ENCODE data around the gene SPINK13. TPM values are rescaled to one million over a fixed set of nuclear protein-coding genes. Genes with fewer than 3 reads are reported as not detected.
A peak's percentile ranks its signal among the peaks of the same experiment; 100 is the strongest.
"Not testable (repeated sequence)": the region's sequence is repeated elsewhere in the genome, so short reads cannot be mapped to it uniquely, and the experiment has no call there.

SPINK13 gene
- not detected for total RNA-seq

DNA sequence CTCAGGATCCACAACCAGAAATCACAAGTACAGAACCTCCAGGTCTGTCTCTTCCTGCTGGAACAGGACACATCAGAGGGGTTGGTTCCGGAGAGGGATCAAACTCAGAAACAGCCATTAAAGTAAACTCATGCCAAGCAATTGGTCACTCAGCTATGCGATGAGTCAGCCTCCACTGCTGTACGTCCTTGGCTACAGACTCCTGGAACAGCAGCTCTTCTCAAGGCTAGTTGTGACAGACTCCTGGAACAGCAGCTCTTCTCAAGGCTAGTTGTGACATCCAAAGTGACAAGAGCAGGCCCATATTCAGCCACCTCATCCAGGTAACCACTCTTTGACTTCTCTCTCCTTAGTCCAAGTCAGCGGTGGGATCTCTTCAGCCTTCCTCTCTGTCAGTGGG, at the start of gene SPINK13:
Gene SPINK13 (plus strand): TSS at position 229 of the 400 bp plus-strand sequence. CDS start 1,279 bp downstream, outside the sequence.
- DNase-seq (ENCODE audit: low read depth in 2 of 3, low spot score in 2 of 3): no peak

DNA sequence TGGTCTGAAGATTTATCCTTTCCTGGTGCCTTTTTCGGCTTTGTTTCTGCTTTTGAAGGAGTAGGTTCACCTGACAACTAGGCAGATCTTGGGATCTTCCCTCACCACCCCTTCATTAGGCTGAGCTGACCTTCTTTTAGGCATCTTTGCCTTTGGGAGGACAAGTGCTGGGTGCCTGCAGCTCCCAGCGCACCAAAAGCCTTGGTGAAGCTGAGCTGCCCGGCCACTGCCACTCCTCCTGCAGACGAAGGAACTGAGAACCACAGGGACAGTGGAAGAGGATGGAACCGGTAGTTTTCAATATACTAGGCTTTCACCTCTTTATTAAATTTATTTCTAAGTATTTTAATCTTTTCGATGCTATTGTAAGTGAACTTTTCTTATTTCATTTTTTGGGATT, 47.1 kb upstream of the SPINK13 start:
- DNase-seq (ENCODE audit: low read depth in 2 of 3, low spot score in 2 of 3): no peak

DNA sequence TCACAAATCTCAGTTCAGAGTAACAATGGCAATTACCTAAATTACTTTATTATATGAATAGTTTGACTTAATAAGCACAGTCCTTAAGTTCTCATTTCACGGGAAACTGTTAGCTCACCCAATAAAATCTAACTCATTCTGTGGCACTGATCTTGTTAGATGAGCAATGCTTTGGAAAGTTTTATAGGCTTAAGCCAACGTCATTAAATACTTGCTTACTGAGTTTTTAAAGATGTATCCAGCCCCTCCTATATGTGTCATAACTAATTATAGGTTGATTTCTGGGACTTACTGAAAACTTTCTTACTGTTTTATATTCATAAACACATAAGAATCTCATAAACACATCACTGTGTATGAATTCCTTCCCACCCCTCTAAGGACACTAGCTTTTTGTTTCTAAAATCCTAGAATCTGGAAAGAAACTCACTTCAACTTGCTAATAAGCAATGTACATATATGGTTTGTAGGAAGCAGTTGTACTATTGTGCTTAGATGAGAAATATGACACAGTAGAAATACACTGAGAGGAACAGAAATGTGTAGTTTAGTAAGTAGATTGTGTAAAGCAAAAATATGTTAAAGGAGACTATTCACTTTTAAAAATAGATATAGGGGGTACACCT, 44.4 kb upstream of the SPINK13 start:
- DNase-seq (ENCODE audit: low read depth in 2 of 3, low spot score in 2 of 3): no peak

GRCh38 chr5:148228392-148228984, 40.1 kb upstream of the SPINK13 start:
- DNase-seq (ENCODE audit: low read depth in 2 of 3, low spot score in 2 of 3): no peak

- no peak for DNase-seq (ENCODE audit: low read depth in 2 of 3, low spot score in 2 of 3)
Observed at GRCh38 chr5:148229840-148230239, 38.8 kb upstream of the SPINK13 start.

DNA sequence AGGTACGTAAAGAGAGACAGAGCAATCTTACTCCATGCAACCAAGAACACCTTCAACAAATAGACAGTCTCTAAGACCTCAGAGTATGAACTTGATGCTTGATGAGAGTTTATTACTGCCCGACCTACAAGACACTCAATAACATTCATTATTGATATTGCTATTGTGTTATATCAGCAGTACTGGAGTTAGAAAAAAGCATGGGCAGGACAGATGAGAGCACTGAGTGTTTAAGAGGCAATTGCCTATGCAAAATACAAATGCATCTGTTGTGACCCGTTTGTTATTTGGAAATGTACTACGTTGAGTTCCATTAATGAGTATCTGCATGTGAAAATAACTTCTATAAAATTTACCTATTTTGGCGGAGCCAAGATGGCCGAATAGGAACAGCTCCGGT, 38.4 kb upstream of the SPINK13 start:
- no peak for DNase-seq (ENCODE audit: low read depth in 2 of 3, low spot score in 2 of 3)

DNA sequence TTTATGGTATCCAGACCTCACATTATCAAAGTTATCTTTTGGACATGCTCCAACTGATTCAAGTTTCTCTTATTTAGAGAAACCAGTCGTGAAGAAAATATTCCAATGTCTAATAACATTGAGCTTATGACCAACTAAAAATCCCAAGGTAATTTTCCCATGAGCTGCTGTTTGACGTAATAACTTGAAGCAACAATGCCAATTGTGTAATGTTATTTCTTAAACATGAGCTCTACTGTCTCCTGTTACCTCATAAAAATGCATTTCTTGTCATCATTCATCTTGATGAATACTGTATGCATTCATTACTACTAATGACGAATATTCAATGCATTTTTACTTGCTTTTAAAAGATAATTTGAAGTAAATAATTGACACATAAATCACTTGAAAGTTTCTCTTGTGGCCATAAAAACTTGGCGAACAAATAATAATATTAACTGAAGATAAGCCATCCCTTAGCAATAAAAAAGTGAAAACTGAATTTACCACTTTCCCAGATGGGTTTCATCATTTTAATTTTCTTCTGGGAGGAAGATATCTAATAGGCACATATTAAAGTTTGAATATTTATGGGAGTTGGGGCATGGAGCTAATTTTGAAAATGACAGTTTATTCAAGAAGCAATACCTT, 30.7 kb upstream of the SPINK13 start:
- no peak for DNase-seq (ENCODE audit: low read depth in 2 of 3, low spot score in 2 of 3)

GRCh38 chr5:148238418-148238794, 30.2 kb upstream of the SPINK13 start, which contains the start of gene MARCOL:
Gene MARCOL, plus strand, starts transcription at chr5:148238525. Its CDS starts 73 bp downstream, at chr5:148238598.
- no peak for DNase-seq (ENCODE audit: low read depth in 2 of 3, low spot score in 2 of 3)

DNA sequence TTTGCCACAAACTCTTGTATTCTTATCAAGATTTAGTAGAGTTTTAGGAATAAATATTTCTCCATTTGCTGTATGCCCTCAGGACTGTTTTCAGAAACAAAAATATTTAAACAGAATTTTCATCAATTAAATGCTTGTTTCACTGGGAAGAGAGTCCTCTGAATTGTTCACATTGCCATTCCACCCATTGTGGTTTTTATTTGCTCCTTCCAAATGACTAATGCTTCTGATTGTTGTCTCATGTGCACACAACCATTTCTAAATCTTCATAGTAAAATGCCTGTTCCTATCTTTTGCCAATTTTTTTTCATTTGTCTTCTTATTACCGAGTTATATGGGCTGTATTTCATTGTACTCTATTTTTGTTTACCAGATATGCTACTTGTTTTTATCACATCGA, 19.7 kb upstream of the SPINK13 start:
- no peak for DNase-seq (ENCODE audit: low read depth in 2 of 3, low spot score in 2 of 3)

GRCh38 chr5:148255456-148255855, 13.1 kb upstream of the SPINK13 start:
- DNase-seq (ENCODE audit: low read depth in 2 of 3, low spot score in 2 of 3): no peak

GRCh38 chr5:148259288-148259687, 9.3 kb upstream of the SPINK13 start:
- DNase-seq (ENCODE audit: low read depth in 2 of 3, low spot score in 2 of 3): no peak

DNA sequence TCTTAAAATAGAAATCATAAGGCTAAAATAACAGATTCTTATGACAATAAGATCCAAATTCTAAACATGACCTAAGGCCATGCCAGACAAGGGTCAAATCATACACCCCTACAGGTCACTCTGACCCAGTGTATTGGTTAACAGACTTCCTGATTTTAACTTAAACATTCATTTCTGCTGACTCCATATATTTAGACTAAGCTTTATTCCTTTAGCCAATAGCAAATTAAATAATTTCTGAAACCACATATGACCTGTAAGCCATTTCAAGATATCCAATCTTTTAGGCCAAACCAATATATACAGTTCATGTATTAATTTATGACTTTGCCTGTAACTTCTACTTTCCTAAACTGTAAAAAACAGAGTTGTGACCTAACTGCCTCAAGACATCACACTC, 7.4 kb upstream of the SPINK13 start:
- no peak for DNase-seq (ENCODE audit: low read depth in 2 of 3, low spot score in 2 of 3)

DNA sequence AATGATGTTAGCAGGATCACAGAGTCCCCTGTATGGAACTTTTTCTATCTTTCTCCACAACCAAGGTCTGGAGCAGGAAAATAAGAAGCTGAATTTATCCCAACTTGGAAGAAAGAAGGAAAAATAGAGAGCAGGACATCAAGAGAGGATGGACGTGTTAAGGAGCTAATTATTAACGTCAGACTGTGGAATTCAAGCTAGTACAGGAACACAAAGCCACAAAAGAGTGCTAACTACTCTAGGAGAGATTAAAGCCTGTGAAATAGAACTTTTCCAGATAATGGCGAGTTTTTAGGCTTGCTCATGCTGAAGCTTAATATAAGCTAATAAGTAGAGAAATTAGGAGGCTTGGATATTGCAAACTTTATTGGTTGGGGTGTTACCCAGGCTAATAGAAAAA, 632 bp upstream of the SPINK13 start:
- DNase-seq (ENCODE audit: low read depth in 2 of 3, low spot score in 2 of 3): no peak

DNA sequence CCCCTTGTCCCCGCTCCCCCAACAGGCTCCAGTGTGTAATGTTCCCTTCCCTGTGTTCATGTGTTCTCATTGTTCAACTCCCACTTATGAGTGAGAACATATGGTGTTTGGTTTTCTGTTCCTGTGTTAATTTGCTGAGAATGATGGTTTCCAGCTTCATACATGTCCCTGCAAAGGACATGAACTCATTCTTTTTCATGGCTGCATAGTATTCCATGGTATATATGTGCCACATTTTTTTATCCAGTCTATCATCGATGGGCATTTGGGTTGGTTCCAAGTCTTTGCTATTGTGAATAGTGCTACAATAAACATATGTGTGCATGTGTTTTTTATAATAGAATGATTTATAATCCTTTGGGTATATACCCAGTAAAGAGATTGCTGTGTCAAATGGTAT, 6.5 kb downstream of the SPINK13 start:
- DNase-seq (ENCODE audit: low read depth in 2 of 3, low spot score in 2 of 3): not testable (repeated sequence)

DNA sequence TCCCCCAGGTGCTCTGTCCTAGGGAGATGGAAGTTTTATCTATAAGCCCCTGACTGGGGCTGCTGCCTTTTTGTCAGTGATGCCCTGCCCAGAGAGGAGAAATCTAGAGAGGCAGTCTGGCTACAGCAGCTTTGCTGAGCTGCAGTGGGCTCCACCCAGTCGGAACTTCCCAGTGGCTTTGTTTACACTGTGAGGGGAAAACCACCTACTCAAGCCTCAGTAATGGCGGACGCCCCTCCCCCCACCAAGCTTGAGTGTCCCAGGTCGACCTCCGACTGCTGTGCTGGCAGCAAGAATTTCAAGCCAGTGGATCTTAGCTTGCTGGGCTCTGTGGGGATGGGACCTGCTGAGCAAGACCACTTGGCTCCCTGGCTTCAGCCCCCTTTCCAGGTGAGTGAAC, 12.3 kb downstream of the SPINK13 start:
- DNase-seq (ENCODE audit: low read depth in 2 of 3, low spot score in 2 of 3): not testable (repeated sequence)

GRCh38 chr5:148281336-148281735, 12.7 kb downstream of the SPINK13 start:
- DNase-seq (ENCODE audit: low read depth in 2 of 3, low spot score in 2 of 3): not testable (repeated sequence)

- peak in 1 of 3 donors; percentile 34 for DNase-seq (ENCODE audit: low read depth in 2 of 3, low spot score in 2 of 3)
Observed at GRCh38 chr5:148290271-148291195, 21.9 kb downstream of the SPINK13 start.

DNA sequence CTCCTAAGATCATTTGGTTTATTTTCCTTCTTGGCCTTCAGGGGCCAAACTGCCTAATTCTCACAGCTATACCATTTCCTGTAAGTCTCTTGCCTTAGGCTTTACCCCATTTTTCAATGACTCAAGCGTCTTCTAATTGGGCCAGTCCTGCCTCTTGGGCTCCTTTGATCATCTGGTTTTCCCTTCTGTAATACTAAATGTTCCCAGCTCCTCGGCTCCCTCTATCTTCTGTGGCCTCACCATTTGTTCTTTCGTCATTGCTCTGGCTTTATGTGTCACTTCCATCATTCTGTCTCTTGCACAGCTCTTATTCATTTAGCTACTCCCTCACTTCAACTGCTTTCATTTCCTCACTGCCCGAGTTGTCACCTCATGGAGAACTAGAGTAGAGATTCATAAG, 29.1 kb downstream of the SPINK13 start:
- no peak for DNase-seq (ENCODE audit: low read depth in 2 of 3, low spot score in 2 of 3)

GRCh38 chr5:148306446-148306845, 37.9 kb downstream of the SPINK13 start:
- DNase-seq (ENCODE audit: low read depth in 2 of 3, low spot score in 2 of 3): no peak

- no peak for DNase-seq (ENCODE audit: low read depth in 2 of 3, low spot score in 2 of 3)
Observed at GRCh38 chr5:148309019-148309418, 40.4 kb downstream of the SPINK13 start.

- no peak for DNase-seq (ENCODE audit: low read depth in 2 of 3, low spot score in 2 of 3)
Observed at GRCh38 chr5:148309746-148310145, 41.2 kb downstream of the SPINK13 start.

All from hematopoietic multipotent progenitor cell (in vitro differentiated cells).